ENCODE measurements around the gene PATL1.

Gene PATL1

GRCh38 chr11:59611570-59612565, 57.0 kb downstream of the PATL1 start:
- no peak for DNase-seq

GRCh38 chr11:59610289-59610688, 58.5 kb downstream of the PATL1 start:
- no peak for DNase-seq

GRCh38 chr11:59607703-59608454, 61.0 kb downstream of the PATL1 start:
- no peak for DNase-seq

- no peak for DNase-seq
Observed at GRCh38 chr11:59602432-59602831, 66.4 kb downstream of the PATL1 start.

- no peak for DNase-seq
Observed at GRCh38 chr11:59601788-59602187, 67.0 kb downstream of the PATL1 start.

DNA sequence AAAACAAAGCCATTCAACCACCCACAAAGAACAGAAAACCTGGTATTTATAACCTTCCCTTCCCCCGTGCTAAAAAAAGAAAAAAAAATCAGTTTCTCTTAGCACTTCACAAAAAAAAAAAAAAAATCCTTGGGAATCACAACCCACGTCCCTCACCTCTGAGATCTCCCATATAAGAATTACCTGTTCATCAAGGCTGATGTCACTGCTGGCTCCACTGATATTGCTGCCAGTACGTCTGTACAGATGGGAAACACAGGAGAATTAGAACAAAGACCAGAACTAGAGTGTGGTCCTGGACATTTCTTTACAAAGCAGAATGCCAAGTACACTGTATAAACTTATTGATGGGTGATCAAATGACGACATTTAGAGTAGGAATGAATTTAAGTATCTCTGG, 68.2 kb downstream of the PATL1 start:
- DNase-seq: no peak

DNA sequence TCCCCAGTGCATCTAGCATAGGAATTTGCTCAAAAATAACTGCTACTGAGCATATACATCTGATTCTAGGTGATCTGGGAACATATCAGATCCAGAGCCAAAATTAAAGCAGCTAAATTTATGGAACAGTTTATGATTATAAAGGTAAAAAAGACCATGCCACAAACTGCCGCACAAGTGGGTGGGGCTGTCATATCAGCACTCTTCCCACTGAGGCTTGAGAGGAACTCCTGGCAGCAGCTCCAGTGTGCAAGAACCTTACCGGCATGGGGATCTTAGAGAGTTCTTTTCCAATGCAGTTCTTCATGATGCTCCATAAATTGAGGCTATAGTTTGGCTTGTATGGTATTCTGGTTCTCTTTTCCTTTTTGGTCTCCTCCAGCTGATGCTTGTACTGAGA, 68.6 kb downstream of the PATL1 start:
- DNase-seq: no peak

DNA sequence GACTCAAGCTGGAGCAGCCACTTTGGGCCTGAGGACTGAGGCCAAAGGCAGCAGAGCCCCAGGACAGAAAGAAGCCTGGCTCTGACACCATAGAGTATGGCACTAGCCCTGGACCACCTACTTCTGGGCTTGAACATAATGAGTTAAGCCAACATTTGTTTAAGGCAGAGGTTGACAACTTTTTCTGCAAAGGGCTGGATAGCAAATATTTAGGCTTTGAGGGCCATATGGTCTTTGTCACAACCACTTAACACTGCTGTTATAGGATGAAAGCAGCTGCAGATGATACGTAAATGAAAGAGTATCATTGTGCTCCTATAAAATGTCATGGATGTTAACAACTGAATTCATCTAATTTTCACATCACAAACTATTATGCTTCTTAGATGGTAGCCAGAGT, 69.9 kb downstream of the PATL1 start:
- DNase-seq: no peak

Measured in NCI-H226 (cell line).